Measurements from ENCODE around the gene MLLT1.

MLLT1 gene

GRCh38 chr19:6216236-6216995 lies 63.4 kb downstream of the MLLT1 start:
- H3K79me1 ChIP-seq (ENCODE audit: low read depth, low read length) = peaks cover 28% of the 10 kb centered on the region
- WGBS, 2 donors (ENCODE audit: extremely low coverage in 2 of 2, insufficient read length in 2 of 2, insufficient replicate concordance in 1 of 2) = no CpG with 5 or more reads among the region's 36 CpGs
- H3K27ac ChIP-seq (replicated peaks; ENCODE audit: low read length) = peak overlapping the region; percentile 86
- H3K4me3 ChIP-seq (ENCODE audit: low read length in 2 of 2) = peak overlapping the region; percentile 44 to 71
- peak overlapping the region; percentile 60 for H3K23ac ChIP-seq (ENCODE audit: low read depth, low read length, poor library complexity)
- H4K8ac ChIP-seq (ENCODE audit: low read depth, low read length) = peak overlapping the region; percentile 65
- peak overlapping the region; percentile 98 for H2BK5ac ChIP-seq (ENCODE audit: low read length)
- peak overlapping the region; percentile 57 for H3K4me2 ChIP-seq (ENCODE audit: insufficient read depth, low read length, poor library complexity, severe bottlenecking)
- peak overlapping the region; percentile 82 for H2BK12ac ChIP-seq (ENCODE audit: low read length)
- peaks cover 27% of the 10 kb centered on the region in 2 donors for H3K4me1 ChIP-seq (ENCODE audit: control insufficient read depth in 2 of 2, insufficient read depth in 1 of 2, low read depth in 1 of 2, low read length in 2 of 2)
- peak overlapping the region; percentile 100 for H2AK5ac ChIP-seq (ENCODE audit: low read depth, low read length)
- peak overlapping the region; percentile 48 for H2BK120ac ChIP-seq (ENCODE audit: low read depth, low read length)
- H4K91ac ChIP-seq (ENCODE audit: low read depth, low read length, poor library complexity) = peak overlapping the region; percentile 95
- H3K4ac ChIP-seq (ENCODE audit: low read length) = peak overlapping the region; percentile 98
- peaks cover 13 to 68% of the 10 kb centered on the region in 2 donors for H3K36me3 ChIP-seq (replicated peaks in 1 of 2; ENCODE audit: control insufficient read depth in 2 of 2, insufficient read depth in 2 of 2, low read length in 2 of 2)
- peak overlapping the region; percentile 89 for H3K14ac ChIP-seq (ENCODE audit: low read length)
- H3K9me3 ChIP-seq (replicated peaks in 1 of 2; ENCODE audit: control insufficient read depth in 2 of 2, insufficient read depth in 1 of 2, low read depth in 1 of 2, low read length in 2 of 2) = no peaks in the 10 kb centered on the region
- H2AFZ ChIP-seq (ENCODE audit: low read length) = peak overlapping the region; percentile 31
- H3K9ac ChIP-seq (ENCODE audit: low read depth, low read length, poor library complexity) = peak overlapping the region; percentile 84
- H3K18ac ChIP-seq (ENCODE audit: low read length) = peak overlapping the region; percentile 80
- peak overlapping the region; percentile 93 for H2BK15ac ChIP-seq (ENCODE audit: low read length)
- no peak for DNase-seq (ENCODE audit: low spot score)
- H3K27me3 ChIP-seq (ENCODE audit: control insufficient read depth in 3 of 3, insufficient read depth in 3 of 3, low read depth in 1 of 3, low read length in 3 of 3) = no peaks in the 10 kb centered on the region

GRCh38 chr19:6215701-6216235 lies 64.0 kb downstream of the MLLT1 start:
- peak overlapping the region; percentile 98 for H3K4ac ChIP-seq (ENCODE audit: low read length)
- WGBS, 2 donors (ENCODE audit: extremely low coverage in 2 of 2, insufficient read length in 2 of 2, insufficient replicate concordance in 1 of 2) = no CpG with 5 or more reads among the region's 15 CpGs
- peak overlapping the region; percentile 86 for H3K27ac ChIP-seq (replicated peaks; ENCODE audit: low read length)
- peak overlapping the region; percentile 82 for H2BK12ac ChIP-seq (ENCODE audit: low read length)
- H3K14ac ChIP-seq (ENCODE audit: low read length) = peak overlapping the region; percentile 89
- H2AFZ ChIP-seq (ENCODE audit: low read length) = no peak overlapping the region
- peak overlapping the region; percentile 80 for H3K18ac ChIP-seq (ENCODE audit: low read length)
- H2AK5ac ChIP-seq (ENCODE audit: low read depth, low read length) = peak overlapping the region; percentile 100
- H3K36me3 ChIP-seq (replicated peaks in 1 of 2; ENCODE audit: control insufficient read depth in 2 of 2, insufficient read depth in 2 of 2, low read length in 2 of 2) = peaks cover 10 to 66% of the 10 kb centered on the region in 2 donors
- H2BK120ac ChIP-seq (ENCODE audit: low read depth, low read length) = peak overlapping the region; percentile 48
- peaks cover 26% of the 10 kb centered on the region for H3K79me1 ChIP-seq (ENCODE audit: low read depth, low read length)
- H2BK15ac ChIP-seq (ENCODE audit: low read length) = peak overlapping the region; percentile 93
- H4K91ac ChIP-seq (ENCODE audit: low read depth, low read length, poor library complexity) = peak overlapping the region; percentile 24
- no peak overlapping the region for H3K4me3 ChIP-seq (ENCODE audit: low read length in 2 of 2)
- no peaks in the 10 kb centered on the region for H3K27me3 ChIP-seq (ENCODE audit: control insufficient read depth in 3 of 3, insufficient read depth in 3 of 3, low read depth in 1 of 3, low read length in 3 of 3)
- DNase-seq (ENCODE audit: low spot score) = no peak
- H3K4me2 ChIP-seq (ENCODE audit: insufficient read depth, low read length, poor library complexity, severe bottlenecking) = peak overlapping the region; percentile 45
- peak overlapping the region; percentile 98 for H2BK5ac ChIP-seq (ENCODE audit: low read length)
- H4K8ac ChIP-seq (ENCODE audit: low read depth, low read length) = peak overlapping the region; percentile 65
- H3K9ac ChIP-seq (ENCODE audit: low read depth, low read length, poor library complexity) = peak overlapping the region; percentile 84
- peak overlapping the region; percentile 60 for H3K23ac ChIP-seq (ENCODE audit: low read depth, low read length, poor library complexity)
- H3K9me3 ChIP-seq (replicated peaks in 1 of 2; ENCODE audit: control insufficient read depth in 2 of 2, insufficient read depth in 1 of 2, low read depth in 1 of 2, low read length in 2 of 2) = no peaks in the 10 kb centered on the region
- peaks cover 27% of the 10 kb centered on the region in 2 donors for H3K4me1 ChIP-seq (ENCODE audit: control insufficient read depth in 2 of 2, insufficient read depth in 1 of 2, low read depth in 1 of 2, low read length in 2 of 2)

- Histone ChIP-seq H3K14ac (ENCODE audit: low read length) (peak overlapping the region; percentile 76), H2BK120ac (ENCODE audit: low read depth, low read length) (peak overlapping the region; percentile 48), H3K18ac (ENCODE audit: low read length) (peak overlapping the region; percentile 80), H4K8ac (ENCODE audit: low read depth, low read length) (no peak overlapping the region), H3K23ac (ENCODE audit: low read depth, low read length, poor library complexity) (peak overlapping the region; percentile 60), H3K27ac (replicated peaks; ENCODE audit: low read length) (no peak overlapping the region), H2AK5ac (ENCODE audit: low read depth, low read length) (peak overlapping the region; percentile 100), H2BK15ac (ENCODE audit: low read length) (peak overlapping the region; percentile 93), H3K4ac (ENCODE audit: low read length) (no peak overlapping the region), H3K4me2 (ENCODE audit: insufficient read depth, low read length, poor library complexity, severe bottlenecking) (no peak overlapping the region), H4K91ac (ENCODE audit: low read depth, low read length, poor library complexity) (no peak overlapping the region), H2BK12ac (ENCODE audit: low read length) (peak overlapping the region; percentile 33), H3K4me1 (ENCODE audit: control insufficient read depth in 2 of 2, insufficient read depth in 1 of 2, low read depth in 1 of 2, low read length in 2 of 2) (peaks cover 27% of the 10 kb centered on the region in 2 donors), H3K79me1 (ENCODE audit: low read depth, low read length) (peaks cover 23% of the 10 kb centered on the region), H3K9me3 (replicated peaks in 1 of 2; ENCODE audit: control insufficient read depth in 2 of 2, insufficient read depth in 1 of 2, low read depth in 1 of 2, low read length in 2 of 2) (no peaks in the 10 kb centered on the region), H3K27me3 (ENCODE audit: control insufficient read depth in 3 of 3, insufficient read depth in 3 of 3, low read depth in 1 of 3, low read length in 3 of 3) (no peaks in the 10 kb centered on the region), H3K9ac (ENCODE audit: low read depth, low read length, poor library complexity) (peak overlapping the region; percentile 67), H3K36me3 (replicated peaks in 1 of 2; ENCODE audit: control insufficient read depth in 2 of 2, insufficient read depth in 2 of 2, low read length in 2 of 2) (peaks cover 10 to 60% of the 10 kb centered on the region in 2 donors), H2BK5ac (ENCODE audit: low read length) (peak overlapping the region; percentile 98), H2AFZ (ENCODE audit: low read length) (no peak overlapping the region), H3K4me3 (ENCODE audit: low read length in 2 of 2) (no peak overlapping the region)
- no peak for DNase-seq (ENCODE audit: low spot score)
- WGBS, 2 donors (ENCODE audit: extremely low coverage in 2 of 2, insufficient read length in 2 of 2, insufficient replicate concordance in 1 of 2) = no CpG with 5 or more reads among the region's 41 CpGs
Observed at GRCh38 chr19:6214881-6215541, 64.8 kb downstream of the MLLT1 start.
